ENCODE data around the gene COA5.
A peak's percentile ranks its signal among the peaks of the same experiment; 100 is the strongest.

Gene COA5

GRCh38 chr2:98608116-98608961, at the start of gene COA5, which contains the start of gene UNC50:
Gene COA5, minus strand, starts transcription at chr2:98608512. Its CDS starts 107 bp downstream, at chr2:98608405.
Gene UNC50, plus strand, starts transcription at chr2:98608589. Its CDS starts 1,171 bp downstream, at chr2:98609760.
- H3K4me3 ChIP-seq (ENCODE audit: low read depth, low read length) = peak within 1 kb of the TSS; percentile 80
- DNase-seq (ENCODE audit: low read depth) = peak; percentile 61
- no peak for TF ChIP-seq CTCF (IDR thresholded peaks at IDR 0.05; ENCODE audit: low read depth, low read length, missing control alignments)

GRCh38 chr2:98656800-98657199, 48.5 kb upstream of the COA5 start:
- no peak for TF ChIP-seq CTCF (IDR thresholded peaks at IDR 0.05; ENCODE audit: low read depth, low read length, missing control alignments)
- no peak for DNase-seq (ENCODE audit: low read depth)
- H3K4me3 ChIP-seq (ENCODE audit: low read depth, low read length) = no peak overlapping the region

- DNase-seq (ENCODE audit: low read depth) = no peak
- H3K4me3 ChIP-seq (ENCODE audit: low read depth, low read length) = no peak overlapping the region
- TF ChIP-seq CTCF (IDR thresholded peaks at IDR 0.05; ENCODE audit: low read depth, low read length, missing control alignments) = no peak
Observed at GRCh38 chr2:98654699-98655495, 46.6 kb upstream of the COA5 start.

GRCh38 chr2:98650998-98651397, 42.7 kb upstream of the COA5 start:
- H3K4me3 ChIP-seq (ENCODE audit: low read depth, low read length) = no peak overlapping the region
- no peak for TF ChIP-seq CTCF (IDR thresholded peaks at IDR 0.05; ENCODE audit: low read depth, low read length, missing control alignments)
- DNase-seq (ENCODE audit: low read depth) = no peak

- no peak for DNase-seq (ENCODE audit: low read depth)
- H3K4me3 ChIP-seq (ENCODE audit: low read depth, low read length) = no peak overlapping the region
- TF ChIP-seq CTCF (IDR thresholded peaks at IDR 0.05; ENCODE audit: low read depth, low read length, missing control alignments) = no peak
Observed at GRCh38 chr2:98649992-98650375, 41.7 kb upstream of the COA5 start.

- DNase-seq (ENCODE audit: low read depth) = peak; percentile 61
- H3K4me3 ChIP-seq (ENCODE audit: low read depth, low read length) = no peak overlapping the region
- peak; percentile 100 for TF ChIP-seq CTCF (IDR thresholded peaks at IDR 0.05; ENCODE audit: low read depth, low read length, missing control alignments)
Observed at GRCh38 chr2:98649135-98649991, 41.1 kb upstream of the COA5 start.

All from GM12864 (cell line).